Neural cell (in vitro differentiated cells): ENCODE data around the gene PRPF40A. TPM values are rescaled to one million over a fixed set of nuclear protein-coding genes. Genes with fewer than 3 reads are reported as not detected.

Experiments used
- H2AFZ ChIP-seq: fragments of 200-600, 300-800 bp; sonication (generic), shearing (Covaris generic); 2 replicates; pipeline ENCODE4 v1.6.0; 2014; ENCODE audit warnings: low read depth, mild to moderate bottlenecking, antibody characterized with exemption, low read length, moderate library complexity
- H3F3A ChIP-seq: fragments of 200-600 bp; shearing (Covaris generic); 2 replicates; pipeline ENCODE4 v1.6.1; 2016; ENCODE audit warnings: mild to moderate bottlenecking, moderate library complexity, mixed read lengths, antibody characterized with exemption, low read length; ENCODE audit not compliant: insufficient read depth, poor library complexity, severe bottlenecking
- H3K27ac ChIP-seq: fragments of 200-600, 300-800 bp; sonication (generic), shearing (Covaris generic); 2 replicates; pipeline ENCODE4 v1.5.1; 2014; ENCODE audit warnings: mild to moderate bottlenecking, low read length, moderate library complexity
- H3K27me3 ChIP-seq: fragments of 300-800, 200-600 bp; sonication (generic), shearing (Covaris generic); 2 replicates; pipeline ENCODE4 v1.6.0; 2014; ENCODE audit warnings: mild to moderate bottlenecking, low read depth, low read length, moderate library complexity; ENCODE audit not compliant: insufficient read depth
- H3K36me3 ChIP-seq: fragments of 300-800, 200-600 bp; sonication (generic), shearing (Covaris generic); 2 replicates; pipeline ENCODE4 v1.5.1; 2014; ENCODE audit warnings: mild to moderate bottlenecking, antibody characterized with exemption, low read length, moderate library complexity; ENCODE audit not compliant: insufficient read depth
- H3K4me2 ChIP-seq: fragments of 300-800, 200-600 bp; sonication (generic), shearing (Covaris generic); 2 replicates; pipeline ENCODE4 v1.6.0; 2014; ENCODE audit warnings: mild to moderate bottlenecking, low read length
- H3K4me3 ChIP-seq: fragments of 300-800, 200-600 bp; sonication (generic), shearing (Covaris generic); 2 replicates; pipeline ENCODE4 v1.5.1; 2014; ENCODE audit warnings: mild to moderate bottlenecking, low read length, moderate library complexity
- H3K79me2 ChIP-seq: fragments of 200-600 bp; shearing (Covaris generic); replicated peaks from 2 replicates; pipeline ENCODE4 v1.6.0; 2014; ENCODE audit warnings: mild to moderate bottlenecking, low read length, moderate library complexity; ENCODE audit not compliant: insufficient read depth
- H3K9ac ChIP-seq: fragments of 300-800, 200-600 bp; sonication (generic), shearing (Covaris generic); 2 replicates; pipeline ENCODE4 v1.6.1; 2016; ENCODE audit warnings: mild to moderate bottlenecking, low read length, mixed read lengths
- H3K9me2 ChIP-seq: fragments of 200-600 bp; shearing (Covaris generic); 2 replicates; pipeline ENCODE4 v1.6.1; 2016; ENCODE audit warnings: mild to moderate bottlenecking, low read length, mixed read lengths; ENCODE audit not compliant: insufficient read depth
- H3K9me3 ChIP-seq: fragments of 200-600, 300-800 bp; sonication (generic), shearing (Covaris generic); 2 replicates; pipeline ENCODE4 v1.6.1; 2016; ENCODE audit warnings: mild to moderate bottlenecking, mixed run types, low read length, moderate library complexity, mixed read lengths
- H4K20me1 ChIP-seq: fragments of 200-600 bp; shearing (Covaris generic); 2 replicates; pipeline ENCODE4 v1.6.1; 2016; ENCODE audit warnings: mild to moderate bottlenecking, mixed run types; ENCODE audit not compliant: insufficient read depth
- CTCF ChIP-seq: fragments of 450-650 bp; IDR thresholded peaks from 2 replicates; pipeline ENCODE4 v1.5.1; 2014; ENCODE audit warnings: antibody characterized with exemption, mild to moderate bottlenecking, moderate library complexity; ENCODE audit not compliant: poor library complexity, severe bottlenecking
- EP300 ChIP-seq: fragments of 450-650 bp; conservative IDR thresholded peaks from 2 replicates; pipeline ENCODE4 v1.6.1; 2014; ENCODE audit warnings: antibody characterized with exemption, mild to moderate bottlenecking, moderate library complexity; ENCODE audit not compliant: poor library complexity, severe bottlenecking
- EZH2 ChIP-seq: fragments of 200-600, 300-800 bp; shearing (Covaris generic), sonication (generic); IDR thresholded peaks from 2 replicates; pipeline ENCODE4 v1.6.1; 2014; ENCODE audit warnings: antibody characterized with exemption, low read length, borderline replicate concordance, mild to moderate bottlenecking; ENCODE audit not compliant: insufficient read depth, poor library complexity, severe bottlenecking
- MXI1 ChIP-seq: fragments of 450-650 bp; conservative IDR thresholded peaks from 2 replicates; pipeline ENCODE4 v1.6.1; 2014; ENCODE audit warnings: antibody characterized with exemption, mild to moderate bottlenecking; ENCODE audit not compliant: poor library complexity, severe bottlenecking
- POLR2AphosphoS5 ChIP-seq: IDR thresholded peaks from 2 replicates; pipeline ENCODE4 v1.6.1; 2012
- RAD21 ChIP-seq: fragments of 450-650 bp; conservative IDR thresholded peaks from 2 replicates; pipeline ENCODE4 v1.6.1; 2014; ENCODE audit warnings: antibody characterized with exemption, mild to moderate bottlenecking, moderate library complexity
- REST ChIP-seq: IDR thresholded peaks from 2 replicates; pipeline ENCODE4 v1.6.1; 2012; ENCODE audit warnings: borderline replicate concordance
- SMC3 ChIP-seq: fragments of 450-650 bp; conservative IDR thresholded peaks from 2 replicates; pipeline ENCODE4 v1.6.1; 2014; ENCODE audit warnings: antibody characterized with exemption, mild to moderate bottlenecking, moderate library complexity; ENCODE audit not compliant: poor library complexity
- TAF1 ChIP-seq: IDR thresholded peaks from 2 replicates; pipeline ENCODE4 v1.6.1; 2012; ENCODE audit warnings: low read depth
- polyA plus RNA-seq: library from polyadenylated mRNA; depleted of rRNA; stranded (reverse); fragments of >200 nt; gene quantifications from 2 replicates; pipeline ENCODE4 v1.2.3, GENCODE V29; 2014

PRPF40A gene
- polyA plus RNA-seq, 1 donor from 2014 or later = 105 TPM

GRCh38 chr2:152655880-152656279 is 61.4 kb downstream of the PRPF40A start:
- no peak for TF ChIP-seq EZH2
- no peak for TF ChIP-seq TAF1
- TF ChIP-seq REST = no peak
- TF ChIP-seq MXI1 = no peak
- no peak for TF ChIP-seq EP300
- no peak for TF ChIP-seq CTCF
- no peak for TF ChIP-seq RAD21
- no peak for TF ChIP-seq SMC3
- no peak for TF ChIP-seq POLR2AphosphoS5
- Histone ChIP-seq H3F3A (no peaks in the 10 kb centered on the region), H3K4me3 (no peak overlapping the region), H4K20me1 (no peaks in the 10 kb centered on the region), H3K9me3 (no peaks in the 10 kb centered on the region), H2AFZ (no peak overlapping the region), H3K36me3 (peaks cover 15% of the 10 kb centered on the region), H3K4me2 (no peak overlapping the region), H3K27ac (no peak overlapping the region), H3K79me2 (no peaks in the 10 kb centered on the region), H3K27me3 (no peaks in the 10 kb centered on the region), H3K9ac (no peak overlapping the region), H3K9me2 (no peaks in the 10 kb centered on the region)

- H3K36me3 ChIP-seq = peaks cover 8% of the 10 kb centered on the region
These were observed 65.4 kb downstream of the PRPF40A start for GRCh38 chr2:152651834-152652233.

More at GRCh38 chr2:152651834-152652233, 65.4 kb downstream of the PRPF40A start:
- Histone ChIP-seq H3K4me3 (no peak overlapping the region), H3F3A (no peaks in the 10 kb centered on the region), H3K9me2 (no peaks in the 10 kb centered on the region), H3K79me2 (no peaks in the 10 kb centered on the region), H3K27me3 (no peaks in the 10 kb centered on the region), H4K20me1 (no peaks in the 10 kb centered on the region), H3K9me3 (no peaks in the 10 kb centered on the region), H2AFZ (no peak overlapping the region), H3K9ac (no peak overlapping the region), H3K4me2 (no peak overlapping the region), H3K27ac (no peak overlapping the region)
- TF ChIP-seq EP300 = no peak
- no peak for TF ChIP-seq CTCF
- no peak for TF ChIP-seq POLR2AphosphoS5
- no peak for TF ChIP-seq TAF1
- TF ChIP-seq REST = no peak
- TF ChIP-seq RAD21 = no peak
